Peyer's patch (tissue), 4 donors: ENCODE results near the gene REP15.

Source experiments
- CTCF ChIP-seq, 6 experiments: fragments of 450-650 bp in 4 of 6; fragments of 200-600 bp in 2 of 6; sonication (generic) in 1 of 6; IDR thresholded peaks; one replicate each; pipeline ENCODE4 v1.5.1; 2017 to 2019; ENCODE audit warnings: antibody characterized with exemption in 6 of 6, mild to moderate bottlenecking in 3 of 6, moderate library complexity in 1 of 6
- POLR2A ChIP-seq, 2 donors: fragments of 450-650 bp; IDR thresholded peaks; one replicate each; pipeline ENCODE4 v1.5.1; 2017; ENCODE audit warnings: antibody characterized with exemption in 2 of 2, mild to moderate bottlenecking in 2 of 2, moderate library complexity in 2 of 2

GRCh38 chr12:27709212-27709931, 13.1 kb downstream of the REP15 start:
- no peak for TF ChIP-seq CTCF (IDR thresholded peaks at IDR 0.05)
- no peak for TF ChIP-seq POLR2A (IDR thresholded peaks at IDR 0.05)
